ENCODE results near the gene COLEC12.

GRCh38 chr18:289026-289425 lies 211.5 kb downstream of the COLEC12 start:
- no peak for TF ChIP-seq YY1 (IDR thresholded peaks at IDR 0.05; ENCODE audit: low read depth)
- TF ChIP-seq CEBPB (IDR thresholded peaks at IDR 0.05), result no peak
- TF ChIP-seq EP300 (IDR thresholded peaks at IDR 0.05; ENCODE audit: borderline replicate concordance), result no peak
- no peak for TF ChIP-seq RAD21 (IDR thresholded peaks at IDR 0.05; ENCODE audit: low read depth)
- TF ChIP-seq TAF1 (IDR thresholded peaks at IDR 0.05; ENCODE audit: low read depth), result no peak
- TF ChIP-seq, protein P1, sequence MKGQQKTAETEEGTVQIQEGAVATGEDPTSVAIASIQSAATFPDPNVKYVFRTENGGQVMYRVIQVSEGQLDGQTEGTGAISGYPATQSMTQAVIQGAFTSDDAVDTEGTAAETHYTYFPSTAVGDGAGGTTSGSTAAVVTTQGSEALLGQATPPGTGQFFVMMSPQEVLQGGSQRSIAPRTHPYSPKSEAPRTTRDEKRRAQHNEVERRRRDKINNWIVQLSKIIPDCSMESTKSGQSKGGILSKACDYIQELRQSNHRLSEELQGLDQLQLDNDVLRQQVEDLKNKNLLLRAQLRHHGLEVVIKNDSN (IDR thresholded peaks at IDR 0.05), result no peak
